HepG2 (cell line): ENCODE data around the gene VEPH1. TPM values are rescaled to one million over a fixed set of nuclear protein-coding genes. Genes with fewer than 3 reads are reported as not detected.

Experiments used
- ATAC-seq: fragments of 200-7000 bp; cut with Tn5 transposase; 3 replicates; pipeline ENCODE4 v1.9.1; 2020; ENCODE audit warnings: mild to moderate bottlenecking, moderate library complexity
- BruUV-seq: library from RNA; stranded (reverse); fragments of 400-500 nt; replicated peaks from 2 replicates; lab custom pipeline; 2021; lab: Mats Ljungman, UMichigan
- CTCF ChIA-PET: fragments of 300-600 bp; formaldehyde crosslinking; extraction: SDS; loops from one replicate; lab custom pipeline; 2021; ENCODE audit warnings: low total read pairs, inconsistent platforms, low intra/inter-chr PET ratio; lab: Yijun Ruan, JAX
- POLR2A ChIA-PET: fragments of 350-600 bp; sonication (Branson Sonifier 250); formaldehyde crosslinking; loops from one replicate; lab custom pipeline; 2020; ENCODE audit warnings: antibody characterized with exemption, inconsistent platforms; lab: Yijun Ruan, JAX
- DNase-seq: peaks from one replicate; pipeline ENCODE4 v3.0.0-alpha.2; 2015; ENCODE audit warnings: low spot score
- FAIRE-seq: peaks from 3 replicates; lab custom pipeline; 2011; peaks lifted over from hg19 to GRCh38; lab: Jason Lieb, UNC
- H2AFZ ChIP-seq: one replicate; pipeline ENCODE4 v1.6.1; 2011; ENCODE audit warnings: low read length, inconsistent platforms
- H3K27ac ChIP-seq: fragments of 300-600 bp; 3 replicates; pipeline ENCODE4 v1.8.0; 2011; ENCODE audit warnings: mixed run types, mild to moderate bottlenecking, mixed read lengths, low read length, inconsistent platforms; ENCODE audit not compliant: insufficient read depth; ENCODE audit errors: extremely low read length
- H3K27me3 ChIP-seq, 2 experiments: fragments of 200-600 bp in 1 of 2; 2 replicates in 1 of 2; 3 replicates in 1 of 2; pipeline versions ENCODE4 v1.6.0 to v1.8.0; 2011; ENCODE audit warnings: low read length in 2 of 2, mild to moderate bottlenecking in 2 of 2, moderate library complexity in 2 of 2, inconsistent platforms in 1 of 2; ENCODE audit not compliant: insufficient read depth in 2 of 2, control insufficient read depth in 1 of 2
- H3K36me3 ChIP-seq, 2 experiments: fragments of 200-600 bp in 1 of 2; replicated peaks in 1 of 2; 2 replicates in 1 of 2; 3 replicates in 1 of 2; pipeline versions ENCODE4 v1.5.1 to v1.8.0; 2011; ENCODE audit warnings: low read length in 2 of 2, inconsistent platforms in 1 of 2; ENCODE audit not compliant: insufficient read depth in 2 of 2, control insufficient read depth in 1 of 2
- H3K4me1 ChIP-seq: 2 replicates; pipeline ENCODE4 v1.5.1; 2012; ENCODE audit warnings: low read length, inconsistent platforms; ENCODE audit not compliant: insufficient read depth
- H3K4me2 ChIP-seq: 2 replicates; pipeline ENCODE4 v1.6.0; 2011; ENCODE audit warnings: low read depth, low read length, inconsistent platforms
- H3K4me3 ChIP-seq, 3 experiments: fragments of 200-600 bp in 1 of 3; sonication (generic), shearing (Covaris generic) in 1 of 3; replicated peaks in 1 of 3; 2 replicates each; pipeline ENCODE4 v1.5.1; 2011 to 2016; ENCODE audit warnings: low read length in 3 of 3, inconsistent platforms in 2 of 3, low read depth in 2 of 3, mild to moderate bottlenecking in 2 of 3, control low read depth in 1 of 3, mixed read lengths in 1 of 3; ENCODE audit not compliant: insufficient read depth in 1 of 3
- H3K79me2 ChIP-seq: one replicate; pipeline ENCODE4 v1.6.1; 2011; ENCODE audit warnings: low read length, inconsistent platforms; ENCODE audit not compliant: insufficient read depth
- H3K9ac ChIP-seq: 2 replicates; pipeline ENCODE4 v1.6.0; 2011; ENCODE audit warnings: mild to moderate bottlenecking, low read depth, low read length, inconsistent platforms; ENCODE audit not compliant: insufficient read depth
- H3K9me3 ChIP-seq: 2 replicates; pipeline ENCODE4 v1.5.1; 2012; ENCODE audit warnings: mild to moderate bottlenecking, low read length
- H4K20me1 ChIP-seq: 2 replicates; pipeline ENCODE4 v1.6.0; 2011; ENCODE audit warnings: inconsistent platforms, mild to moderate bottlenecking, low read length, moderate library complexity; ENCODE audit not compliant: insufficient read depth
- ARNT ChIP-seq: fragments of 450-650 bp; IDR thresholded peaks from 2 replicates; pipeline ENCODE4 v1.6.1; 2017
- ATM ChIP-seq: fragments of 450-650 bp; IDR thresholded peaks from 2 replicates; pipeline ENCODE4 v1.7.1; 2017; ENCODE audit warnings: mild to moderate bottlenecking, borderline replicate concordance
- MTA3 ChIP-seq: sonication (generic); formaldehyde crosslinking; IDR thresholded peaks from 2 replicates; pipeline ENCODE4 v1.4.0; 2020; ENCODE audit warnings: missing genetic modification reagents
- NR2C2 ChIP-seq: sonication (generic); formaldehyde crosslinking; IDR thresholded peaks from 2 replicates; pipeline ENCODE4 v1.4.0; 2020; ENCODE audit warnings: missing genetic modification reagents, mild to moderate bottlenecking, moderate library complexity, borderline replicate concordance
- STAT5B ChIP-seq: sonication (generic); formaldehyde crosslinking; IDR thresholded peaks from 2 replicates; pipeline ENCODE4 v1.4.0; 2020; ENCODE audit warnings: missing genetic modification reagents
- YEATS4 ChIP-seq: sonication (generic); formaldehyde crosslinking; IDR thresholded peaks from 2 replicates; pipeline ENCODE4 v1.4.0; 2020; ENCODE audit warnings: missing genetic modification reagents, borderline replicate concordance
- ZFX ChIP-seq: sonication (generic); formaldehyde crosslinking; IDR thresholded peaks from 2 replicates; pipeline ENCODE4 v1.4.0; 2020; ENCODE audit warnings: mild to moderate bottlenecking, low read depth, missing genetic modification reagents, moderate library complexity
- ZNF180 ChIP-seq: sonication (generic); formaldehyde crosslinking; IDR thresholded peaks from 2 replicates; pipeline ENCODE4 v1.4.0; 2020; ENCODE audit warnings: low read depth, missing genetic modification reagents, borderline replicate concordance
- ZNF264 ChIP-seq: sonication (generic); formaldehyde crosslinking; IDR thresholded peaks from 2 replicates; pipeline ENCODE4 v1.4.0; 2020; ENCODE audit warnings: missing genetic modification reagents
- ZNF276 ChIP-seq: sonication (generic); formaldehyde crosslinking; IDR thresholded peaks from 2 replicates; pipeline ENCODE4 v1.4.0; 2020; ENCODE audit warnings: mild to moderate bottlenecking, low read depth, missing genetic modification reagents
- ZNF30 ChIP-seq: sonication (generic); formaldehyde crosslinking; IDR thresholded peaks from 2 replicates; pipeline ENCODE4 v1.5.0; 2020; ENCODE audit warnings: mild to moderate bottlenecking, missing genetic modification reagents
- ZNF530 ChIP-seq: sonication (generic); formaldehyde crosslinking; IDR thresholded peaks from 2 replicates; pipeline ENCODE4 v1.5.0; 2020; ENCODE audit warnings: low read depth, mild to moderate bottlenecking, missing genetic modification reagents
- ZNF614 ChIP-seq: IDR thresholded peaks from 2 replicates; pipeline ENCODE4 v1.6.1; 2018; ENCODE audit warnings: missing biosample characterization, missing genetic modification reagents, inconsistent platforms, borderline replicate concordance
- ZNF616 ChIP-seq: sonication (generic); formaldehyde crosslinking; IDR thresholded peaks from 2 replicates; pipeline ENCODE4 v1.5.0; 2020; ENCODE audit warnings: low read depth, mild to moderate bottlenecking, missing genetic modification reagents
- ZNF737 ChIP-seq: sonication (generic); formaldehyde crosslinking; IDR thresholded peaks from 2 replicates; pipeline ENCODE4 v1.5.0; 2020; ENCODE audit warnings: missing genetic modification reagents, mild to moderate bottlenecking, borderline replicate concordance
- ZNF83 ChIP-seq: sonication (generic); formaldehyde crosslinking; IDR thresholded peaks from 2 replicates; pipeline ENCODE4 v1.4.0; 2020; ENCODE audit warnings: missing genetic modification reagents, mild to moderate bottlenecking, borderline replicate concordance
- ZSCAN31 ChIP-seq: sonication (generic); formaldehyde crosslinking; IDR thresholded peaks from 2 replicates; pipeline ENCODE4 v1.5.0; 2020; ENCODE audit warnings: low read depth, mild to moderate bottlenecking, missing genetic modification reagents
- WGBS: methylation state at CpG from one replicate; pipeline ENCODE4 v1.1.6; 2017; ENCODE audit warnings: low lambda C conversion rate; 5-methylcytosine and 5-hydroxymethylcytosine counted together
- in situ Hi-C: cut with HindIII; loops from 2 replicates; pipeline ENCODE4 v1.10.0; 2017; ENCODE audit warnings: low pct_unique_long_range_greater_than_20kb; ENCODE audit not compliant: extremely low pct_ligation_motif_present
- intact Hi-C: fragments of 100-400 bp; cut with micrococcal nuclease; formaldehyde crosslinking; loops from one replicate; pipeline ENCODE4 v1.10.0; 2022; ENCODE audit not compliant: unreplicated experiment
- polyA plus RNA-seq, 8 experiments: library from polyadenylated mRNA; depleted of rRNA in 3 of 8; stranded (reverse) in 7 of 8; unstranded in 1 of 8; fragments of >200 nt; fragmentation: Illumina TruSeq in 4 of 8; extraction: Trizol in 4 of 8; gene quantifications; 2 replicates each; pipeline versions ENCODE4 v1.2.1 to v1.2.3, GENCODE V29; 2011 to 2016; ENCODE audit warnings: low read depth in 4 of 8, missing spikeins in 1 of 8, mixed read lengths in 1 of 8; ENCODE audit not compliant: insufficient read depth in 1 of 8
- total RNA-seq, 5 experiments: library from RNA; depleted of rRNA; stranded (reverse); fragments of >200 nt; fragmentation: Illumina TruSeq; extraction: Trizol; gene quantifications; 2 replicates each; pipeline ENCODE4 v1.2.3, GENCODE V29; 2016; ENCODE audit warnings: low read depth in 1 of 5
- TF ChIP-seq, protein P1 (sequence below): IDR thresholded peaks from 2 replicates; pipeline ENCODE4 v1.6.1; 2016; ENCODE audit warnings: low read depth, control low read depth
- TF ChIP-seq, protein P2 (sequence below): sonication (generic); formaldehyde crosslinking; conservative IDR thresholded peaks from 2 replicates; pipeline ENCODE4 v1.8.0; 2022; ENCODE audit warnings: mild to moderate bottlenecking, moderate library complexity, missing genetic modification reagents

The VEPH1 gene
- total and polyA plus RNA-seq, 2 of the 13 experiments (the other 11 are each of a cell fraction or from before 2014, with no cell fraction given): not detected

GRCh38 chr3:157353652-157354051 lies 149.6 kb downstream of the VEPH1 start:
- H3K79me2 ChIP-seq: no peaks in the 10 kb centered on the region
- no peak overlapping the region for H3K4me3 ChIP-seq
- 25% methylated on average over 4 of the region's 4 CpGs for WGBS
- H3K27ac ChIP-seq: no peak overlapping the region
- H3K4me1 ChIP-seq: no peaks in the 10 kb centered on the region
- DNase-seq (no peak), ATAC-seq (no peak), FAIRE-seq (no peak)
- intact Hi-C loops (no loop called here), in situ Hi-C loops (no loop called here)
- no peak overlapping the region for H2AFZ ChIP-seq
- TF ChIP-seq ZNF737 (no peak), YEATS4 (CRISPR knock-in tag) (no peak), ARNT (no peak), ZNF614 (CRISPR knock-in tag) (no peak), ZNF180 (CRISPR knock-in tag) (no peak), ZNF30 (CRISPR knock-in tag) (no peak), ZNF264 (CRISPR knock-in tag) (no peak), STAT5B (CRISPR knock-in tag) (no peak), NR2C2 (no peak), ZSCAN31 (CRISPR knock-in tag) (no peak), ZNF616 (no peak), ZFX (CRISPR knock-in tag) (no peak), ZNF276 (CRISPR knock-in tag) (no peak), MTA3 (CRISPR knock-in tag) (no peak), ZNF530 (CRISPR knock-in tag) (no peak), ATM (no peak), ZNF83 (CRISPR knock-in tag) (no peak)
- TF ChIP-seq, protein P1, sequence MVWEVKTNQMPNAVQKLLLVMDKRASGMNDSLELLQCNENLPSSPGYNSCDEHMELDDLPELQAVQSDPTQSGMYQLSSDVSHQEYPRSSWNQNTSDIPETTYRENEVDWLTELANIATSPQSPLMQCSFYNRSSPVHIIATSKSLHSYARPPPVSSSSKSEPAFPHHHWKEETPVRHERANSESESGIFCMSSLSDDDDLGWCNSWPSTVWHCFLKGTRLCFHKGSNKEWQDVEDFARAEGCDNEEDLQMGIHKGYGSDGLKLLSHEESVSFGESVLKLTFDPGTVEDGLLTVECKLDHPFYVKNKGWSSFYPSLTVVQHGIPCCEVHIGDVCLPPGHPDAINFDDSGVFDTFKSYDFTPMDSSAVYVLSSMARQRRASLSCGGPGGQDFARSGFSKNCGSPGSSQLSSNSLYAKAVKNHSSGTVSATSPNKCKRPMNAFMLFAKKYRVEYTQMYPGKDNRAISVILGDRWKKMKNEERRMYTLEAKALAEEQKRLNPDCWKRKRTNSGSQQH (CRISPR knock-in tag): no peak
- TF ChIP-seq, protein P2, sequence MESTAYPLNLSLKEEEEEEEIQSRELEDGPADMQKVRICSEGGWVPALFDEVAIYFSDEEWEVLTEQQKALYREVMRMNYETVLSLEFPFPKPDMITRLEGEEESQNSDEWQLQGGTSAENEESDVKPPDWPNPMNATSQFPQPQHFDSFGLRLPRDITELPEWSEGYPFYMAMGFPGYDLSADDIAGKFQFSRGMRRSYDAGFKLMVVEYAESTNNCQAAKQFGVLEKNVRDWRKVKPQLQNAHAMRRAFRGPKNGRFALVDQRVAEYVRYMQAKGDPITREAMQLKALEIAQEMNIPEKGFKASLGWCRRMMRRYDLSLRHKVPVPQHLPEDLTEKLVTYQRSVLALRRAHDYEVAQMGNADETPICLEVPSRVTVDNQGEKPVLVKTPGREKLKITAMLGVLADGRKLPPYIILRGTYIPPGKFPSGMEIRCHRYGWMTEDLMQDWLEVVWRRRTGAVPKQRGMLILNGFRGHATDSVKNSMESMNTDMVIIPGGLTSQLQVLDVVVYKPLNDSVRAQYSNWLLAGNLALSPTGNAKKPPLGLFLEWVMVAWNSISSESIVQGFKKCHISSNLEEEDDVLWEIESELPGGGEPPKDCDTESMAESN: no peak
- ChIA-PET CTCF (no interaction called here), POLR2A (no interaction called here)
- no peaks in the 10 kb centered on the region for H3K9me3 ChIP-seq
- no peaks in the 10 kb centered on the region for H3K27me3 ChIP-seq
- no peaks in the 10 kb centered on the region for H3K36me3 ChIP-seq
- no peak overlapping the region for H3K9ac ChIP-seq
- no peak overlapping the region for H3K4me2 ChIP-seq
- no peaks in the 10 kb centered on the region for H4K20me1 ChIP-seq
- BruUV-seq: no TSS peak
